ENCODE measurements around the gene MGMT. TPM values are rescaled to one million over a fixed set of nuclear protein-coding genes. Genes with fewer than 3 reads are reported as not detected.

The MGMT gene
- total RNA-seq, 1 donor from 2014 or later, result 13.6 TPM

DNA sequence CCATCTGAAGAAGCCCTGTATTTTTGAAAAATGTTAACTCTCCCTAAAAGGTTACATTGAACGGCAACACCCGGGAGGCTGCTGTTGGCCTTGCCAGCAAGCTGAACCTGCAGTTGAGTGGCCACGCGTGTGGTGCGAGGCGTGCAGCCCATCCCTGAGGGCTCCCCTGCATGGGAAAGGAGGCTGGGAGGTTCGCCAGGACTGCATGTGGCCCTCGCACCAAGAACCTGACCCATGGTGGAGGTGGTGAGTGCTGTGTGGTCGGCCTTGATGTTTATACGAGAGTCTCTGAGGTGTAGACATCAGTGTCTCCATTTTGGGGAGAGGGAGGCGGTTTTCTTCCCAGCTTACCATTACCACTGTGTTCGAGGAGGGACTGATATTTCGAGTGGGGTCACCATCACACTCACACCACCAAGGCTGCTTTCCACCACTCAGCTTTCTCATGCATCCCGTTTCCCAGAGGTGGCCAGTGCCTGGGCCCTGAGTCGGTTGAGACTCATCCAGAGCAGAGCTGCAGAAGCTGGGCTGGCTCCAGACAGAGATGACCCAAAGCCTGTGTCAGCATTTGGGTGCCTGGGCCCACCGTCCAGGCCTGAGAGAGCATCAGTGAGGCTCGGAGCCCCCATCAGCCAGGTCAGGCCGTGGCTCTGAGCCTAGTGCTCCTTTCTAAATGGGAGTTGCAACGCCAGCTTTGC lies 274.4 kb downstream of the MGMT start:
- no peaks in the 10 kb centered on the region for H3K27me3 Mint-ChIP-seq
- no peaks in the 10 kb centered on the region for H3K9me3 Mint-ChIP-seq (ENCODE audit: low read depth)
- DNase-seq (ENCODE audit: low spot score, unreplicated experiment), result no peak
- H3K36me3 Mint-ChIP-seq (ENCODE audit: insufficient read depth), result peaks cover 1% of the 10 kb centered on the region
- no peak overlapping the region for H3K4me3 Mint-ChIP-seq (ENCODE audit: low read depth)
- H3K4me1 Mint-ChIP-seq (ENCODE audit: low read depth), result no peaks in the 10 kb centered on the region
- H3K27ac Mint-ChIP-seq, result no peak overlapping the region
- no peak for TF ChIP-seq CTCF (IDR thresholded peaks at IDR 0.05; ENCODE audit: unreplicated experiment)

DNA sequence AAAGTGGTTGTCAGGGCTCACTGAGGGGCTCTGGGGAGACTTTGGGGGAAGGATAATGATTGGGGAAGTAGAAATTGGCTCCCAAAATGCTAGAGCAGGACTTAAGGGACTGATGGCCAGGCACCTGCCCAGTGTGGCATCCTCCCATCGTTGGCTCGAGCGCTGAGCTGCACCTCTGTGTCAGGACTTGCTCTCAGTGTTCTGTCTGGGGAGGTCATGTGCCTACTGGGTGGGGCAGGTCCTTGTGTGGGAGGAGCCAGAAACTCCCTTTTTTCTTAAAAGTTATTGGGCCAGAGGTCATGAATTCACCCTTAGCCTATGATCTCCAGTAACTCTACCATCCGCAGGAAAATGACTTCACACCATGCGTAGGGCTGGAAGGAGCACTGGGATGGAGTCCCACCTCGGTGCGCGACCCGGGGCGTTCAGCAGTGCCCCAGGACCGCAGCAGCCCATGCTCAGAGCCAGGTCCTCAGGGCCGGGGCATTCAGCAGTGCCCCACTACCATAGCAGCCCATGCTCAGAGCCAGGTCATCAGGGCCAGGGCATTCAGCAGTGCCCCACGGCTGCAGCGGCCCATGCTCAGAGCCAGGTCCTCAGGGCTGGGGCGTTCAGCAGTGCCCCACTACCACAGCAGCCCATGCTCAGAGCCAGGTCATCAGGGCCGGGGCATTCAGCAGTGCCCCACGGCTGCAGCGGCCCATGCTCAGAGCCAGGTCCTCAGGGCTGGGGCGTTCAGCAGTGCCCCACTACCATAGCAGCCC lies 275.1 kb downstream of the MGMT start:
- DNase-seq (ENCODE audit: low spot score, unreplicated experiment), result no peak
- H3K4me1 Mint-ChIP-seq (ENCODE audit: low read depth), result no peaks in the 10 kb centered on the region
- H3K4me3 Mint-ChIP-seq (ENCODE audit: low read depth), result no peak overlapping the region
- no peaks in the 10 kb centered on the region for H3K27me3 Mint-ChIP-seq
- H3K27ac Mint-ChIP-seq, result no peak overlapping the region
- TF ChIP-seq CTCF (IDR thresholded peaks at IDR 0.05; ENCODE audit: unreplicated experiment), result no peak
- peaks cover 1% of the 10 kb centered on the region for H3K36me3 Mint-ChIP-seq (ENCODE audit: insufficient read depth)
- no peaks in the 10 kb centered on the region for H3K9me3 Mint-ChIP-seq (ENCODE audit: low read depth)

DNA sequence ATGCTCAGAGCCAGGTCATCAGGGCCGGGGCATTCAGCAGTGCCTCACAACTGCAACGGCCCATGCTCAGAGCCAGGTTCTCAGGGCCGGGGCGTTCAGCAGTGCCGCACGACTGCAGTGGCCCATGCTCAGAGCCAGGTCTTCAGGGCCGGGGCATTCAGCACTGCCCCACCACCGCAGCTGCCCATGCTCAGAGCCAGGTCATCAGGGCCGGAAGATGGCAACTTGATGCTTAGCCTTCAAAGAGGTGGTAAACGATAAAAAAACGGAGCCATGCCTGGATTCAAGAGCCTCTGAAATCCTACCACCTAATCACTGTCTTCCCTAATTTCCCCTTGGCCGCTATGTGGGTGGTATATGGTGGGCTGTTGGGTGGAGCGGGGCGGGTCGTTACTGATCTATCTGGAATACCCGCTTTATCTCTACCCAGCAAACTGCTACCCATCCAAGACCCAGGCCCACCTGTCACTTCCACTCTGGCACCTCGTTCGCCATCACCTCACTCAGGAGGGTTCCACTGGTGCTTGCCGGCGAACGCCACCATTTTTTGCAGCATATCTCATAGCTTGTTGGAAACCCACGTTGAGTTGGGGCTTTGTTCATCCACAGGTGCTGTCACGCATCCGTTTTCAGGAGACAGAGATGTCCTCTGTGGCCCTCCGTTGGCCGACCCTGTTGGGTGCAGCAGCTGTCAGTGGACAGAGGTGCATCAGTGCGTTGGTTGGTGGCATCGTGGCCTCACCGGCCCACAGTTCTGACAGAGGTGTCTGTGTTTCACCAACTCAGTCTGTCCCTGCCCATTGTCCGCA lies 275.9 kb downstream of the MGMT start:
- no peak for TF ChIP-seq CTCF (IDR thresholded peaks at IDR 0.05; ENCODE audit: unreplicated experiment)
- H3K9me3 Mint-ChIP-seq (ENCODE audit: low read depth), result no peaks in the 10 kb centered on the region
- no peak for DNase-seq (ENCODE audit: low spot score, unreplicated experiment)
- no peaks in the 10 kb centered on the region for H3K4me1 Mint-ChIP-seq (ENCODE audit: low read depth)
- peaks cover 1% of the 10 kb centered on the region for H3K36me3 Mint-ChIP-seq (ENCODE audit: insufficient read depth)
- H3K27me3 Mint-ChIP-seq, result no peaks in the 10 kb centered on the region
- H3K27ac Mint-ChIP-seq, result no peak overlapping the region
- no peak overlapping the region for H3K4me3 Mint-ChIP-seq (ENCODE audit: low read depth)

GRCh38 chr10:129743738-129744133 lies 276.7 kb downstream of the MGMT start:
- Mint-ChIP-seq H3K36me3 (ENCODE audit: insufficient read depth) (peaks cover 4% of the 10 kb centered on the region), H3K9me3 (ENCODE audit: low read depth) (peaks cover 7% of the 10 kb centered on the region), H3K27ac (no peak overlapping the region), H3K4me3 (ENCODE audit: low read depth) (no peak overlapping the region), H3K27me3 (peaks cover 3% of the 10 kb centered on the region), H3K4me1 (ENCODE audit: low read depth) (no peaks in the 10 kb centered on the region)
- TF ChIP-seq CTCF (IDR thresholded peaks at IDR 0.05; ENCODE audit: unreplicated experiment), result no peak
- no peak for DNase-seq (ENCODE audit: low spot score, unreplicated experiment)

Data from progenitor cell of endocrine pancreas (in vitro differentiated cells).